LoVo (cell line): ENCODE data around the gene WFDC11.
"Not testable (repeated sequence)": the region's sequence is repeated elsewhere in the genome, so short reads cannot be mapped to it uniquely, and the experiment has no call there.

ENCODE experiments used
- DNase-seq: peaks from one replicate; pipeline ENCODE4 v3.0.0-alpha.2; 2016; ENCODE audit warnings: low spot score

The WFDC11 gene

DNA sequence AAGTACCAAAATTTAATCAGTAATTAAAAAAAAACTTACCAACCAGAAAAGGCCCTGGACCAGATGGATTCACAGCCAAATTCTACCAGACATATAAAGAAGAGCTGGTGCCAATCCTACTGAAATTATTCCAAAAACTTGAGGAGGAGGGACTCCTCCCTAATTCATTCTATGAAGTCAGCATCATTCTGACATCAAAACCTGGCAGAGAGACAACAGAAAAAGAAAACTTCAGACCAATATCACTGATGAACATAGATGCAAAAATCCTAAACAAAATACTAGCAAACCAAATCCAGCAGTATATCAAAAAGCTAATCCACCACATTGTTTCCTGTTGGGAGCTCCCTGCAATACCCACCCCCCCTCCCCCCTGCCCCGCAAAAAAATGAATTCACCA lies at the start of gene WFDC11:
WFDC11 (minus strand) TSS at position 101 of the 400 bp plus-strand sequence. CDS start 19,639 bp downstream, outside the sequence.
- no peak for DNase-seq

DNA sequence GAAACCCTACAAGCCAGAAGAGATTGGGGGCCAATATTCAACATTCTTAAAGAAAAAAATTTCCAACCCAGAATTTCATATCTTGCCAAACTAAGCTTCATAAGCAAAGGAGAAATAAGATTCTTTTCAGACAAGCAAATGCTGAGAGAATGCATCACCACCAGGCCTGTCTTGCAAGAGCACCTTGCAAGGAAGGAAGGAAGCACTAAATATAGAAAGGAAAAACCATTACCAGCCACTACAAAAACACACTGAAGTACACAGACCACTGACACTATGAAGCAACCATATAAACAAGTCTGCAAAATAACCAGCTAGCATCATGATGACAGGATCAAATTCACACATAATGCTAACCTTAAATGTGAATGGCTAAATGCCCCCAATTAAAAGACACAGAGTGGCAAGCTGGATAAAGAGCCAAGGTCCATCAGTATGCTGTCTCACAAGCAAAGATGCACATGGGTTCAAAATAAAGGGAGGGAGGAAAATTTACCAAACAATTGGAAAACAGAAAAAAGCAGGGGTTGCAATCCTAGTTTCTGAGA lies 46.2 kb upstream of the WFDC11 start:
- DNase-seq: not testable (repeated sequence)

DNA sequence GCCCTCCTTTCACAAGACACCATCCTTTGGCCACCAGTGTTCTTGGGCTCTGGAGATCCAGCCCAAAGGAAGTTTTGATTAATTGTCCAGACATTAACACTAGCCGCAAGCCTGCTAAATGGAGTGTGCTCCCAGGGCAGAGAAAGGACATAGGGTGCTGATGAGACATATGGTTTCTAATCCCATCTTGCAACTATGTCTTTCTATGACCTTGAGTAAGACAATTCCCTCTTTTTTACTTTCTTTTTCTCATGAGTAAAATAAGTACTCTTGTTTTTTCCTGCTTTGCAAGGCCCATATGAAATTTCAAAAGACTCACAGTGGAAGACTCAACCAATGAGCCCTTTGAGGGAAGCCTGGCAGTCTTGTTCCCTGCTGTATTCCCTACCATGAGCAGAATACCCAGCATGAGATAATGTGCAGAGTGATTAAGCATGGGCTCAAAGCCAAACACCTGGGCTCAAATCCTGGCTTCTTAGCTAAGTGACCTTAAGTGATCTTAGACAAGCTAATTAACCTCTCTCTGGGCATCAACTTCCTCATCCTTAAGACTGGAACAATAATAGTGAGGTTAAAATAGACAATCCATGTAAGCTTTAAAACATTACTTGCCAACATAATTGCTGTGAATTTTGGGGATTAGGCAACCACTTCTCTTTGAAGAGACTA lies 35.1 kb upstream of the WFDC11 start, which contains the start of gene WFDC10B:
WFDC10B (minus strand) TSS at position 51 of the 669 bp plus-strand sequence. CDS start 19,027 bp downstream, outside the sequence.
- peak; percentile 6 for DNase-seq

DNA sequence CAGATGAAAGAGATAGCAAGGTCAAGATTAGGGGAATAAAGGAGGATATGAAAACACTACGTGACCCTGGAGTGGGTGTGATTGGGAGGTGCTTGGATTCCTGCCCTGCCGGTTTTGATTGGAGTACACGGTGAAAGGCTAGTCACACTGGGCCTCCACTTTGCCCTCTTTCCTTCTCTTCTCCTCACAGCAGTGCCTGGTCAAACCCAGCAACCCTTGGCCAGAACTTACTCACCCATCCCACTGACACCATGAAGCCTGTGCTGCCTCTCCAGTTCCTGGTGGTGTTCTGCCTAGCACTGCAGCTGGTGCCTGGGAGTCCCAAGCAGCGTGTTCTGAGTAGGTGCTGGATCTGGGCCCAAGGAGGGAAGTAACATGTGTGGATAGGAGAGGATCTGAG lies 31.8 kb upstream of the WFDC11 start, which contains the start of gene WFDC13:
WFDC13 (plus strand) TSS at position 166 of the 400 bp plus-strand sequence; CDS start at position 252, 86 bp downstream.
- DNase-seq: no peak

DNA sequence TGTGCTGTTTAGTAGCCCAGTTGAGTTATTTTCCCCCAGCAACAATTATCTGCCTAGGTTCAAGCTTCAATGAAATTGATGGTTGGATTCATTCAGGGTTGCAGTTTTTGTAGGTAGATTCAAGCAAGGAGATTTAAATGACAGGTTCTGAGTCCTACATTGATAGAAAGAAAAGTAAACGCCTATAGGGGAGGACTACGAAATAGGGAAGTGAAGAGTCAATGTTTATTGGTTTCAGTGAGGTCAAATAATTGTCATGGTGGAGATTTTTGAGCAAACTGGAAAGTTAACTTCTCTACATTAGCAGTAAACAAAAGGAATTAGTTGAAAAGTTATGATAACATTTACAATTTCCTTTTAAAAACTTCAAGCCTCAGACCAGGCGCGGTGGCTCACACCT lies 31.1 kb upstream of the WFDC11 start:
- DNase-seq: no peak

DNA sequence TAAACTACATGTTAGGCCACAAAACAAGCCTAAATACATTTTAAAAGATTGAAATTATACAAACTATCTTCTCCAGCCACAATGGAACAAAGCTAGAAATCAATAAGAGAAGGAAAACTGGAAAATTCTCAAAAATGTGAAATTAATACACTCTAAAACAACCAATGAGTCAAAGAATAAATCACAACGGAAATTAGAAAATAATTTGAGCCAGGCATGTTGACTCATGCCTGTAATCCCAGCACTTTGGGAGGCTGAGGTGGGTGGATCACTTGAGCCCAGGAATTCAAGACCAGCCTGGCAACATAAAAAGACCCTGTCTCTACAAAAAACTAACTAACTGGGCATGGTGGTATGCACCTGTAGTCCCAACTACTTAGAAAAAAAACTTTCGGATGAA lies 25.5 kb upstream of the WFDC11 start:
- DNase-seq: no peak

DNA sequence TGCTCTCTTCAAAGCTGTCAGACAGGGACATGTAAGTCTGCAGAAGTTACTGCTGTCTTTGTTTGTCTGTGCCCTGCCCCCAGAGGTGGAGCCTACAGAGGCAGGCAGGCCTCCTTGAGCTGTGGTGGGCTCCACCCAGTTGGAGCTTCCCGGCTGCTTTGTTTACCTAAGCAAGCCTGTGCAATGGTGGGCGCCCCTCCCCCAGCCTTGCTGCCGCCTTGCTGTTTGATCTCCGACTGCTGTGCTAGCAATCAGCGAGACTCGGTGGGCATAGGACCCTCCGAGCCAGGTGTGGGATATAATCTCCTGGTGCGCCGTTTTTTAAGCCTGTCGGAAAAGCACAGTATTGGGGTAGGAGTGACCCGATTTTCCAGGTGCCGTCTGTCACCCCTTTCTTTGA lies 23.3 kb upstream of the WFDC11 start:
- DNase-seq: not testable (repeated sequence)

DNA sequence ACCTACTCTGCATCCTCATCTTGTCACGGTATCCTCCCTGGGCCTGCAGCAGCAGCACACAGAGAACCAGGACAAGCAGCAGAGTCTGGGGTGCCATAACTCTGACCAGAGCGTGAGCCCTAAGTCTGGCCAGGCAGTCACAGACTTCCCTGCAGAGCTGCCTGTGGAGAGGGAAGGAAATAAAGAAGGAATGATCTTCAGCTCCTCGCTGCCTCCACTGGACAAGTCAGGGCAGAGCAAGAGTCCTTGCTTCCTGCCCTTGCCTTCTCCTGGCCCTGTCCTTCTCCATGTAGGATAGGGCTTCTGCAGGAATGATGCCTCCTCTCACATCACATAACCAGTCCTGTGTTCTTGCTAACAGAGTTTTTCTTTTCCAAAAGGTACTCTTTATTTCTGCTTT lies 15.9 kb upstream of the WFDC11 start:
- DNase-seq: no peak

DNA sequence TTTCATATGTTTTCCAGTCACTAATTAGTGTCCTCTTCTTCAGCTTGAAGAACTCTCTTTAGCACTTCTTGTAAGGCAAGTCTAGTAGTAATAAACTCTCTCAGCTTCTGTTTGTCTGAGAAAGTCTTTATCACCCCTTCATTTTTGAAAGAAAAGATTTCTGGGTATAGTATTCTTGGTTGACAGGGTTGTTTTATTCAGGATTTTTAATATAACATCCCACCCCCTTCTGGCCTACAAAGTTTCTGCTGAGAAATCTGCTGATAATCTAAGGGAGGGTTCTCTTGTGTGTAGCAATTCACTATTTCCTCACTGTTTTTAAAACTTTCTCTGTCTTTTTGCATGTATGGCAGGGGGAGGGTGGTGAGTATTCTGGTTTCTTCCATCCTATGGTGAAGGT lies 9.6 kb upstream of the WFDC11 start:
- DNase-seq: no peak

DNA sequence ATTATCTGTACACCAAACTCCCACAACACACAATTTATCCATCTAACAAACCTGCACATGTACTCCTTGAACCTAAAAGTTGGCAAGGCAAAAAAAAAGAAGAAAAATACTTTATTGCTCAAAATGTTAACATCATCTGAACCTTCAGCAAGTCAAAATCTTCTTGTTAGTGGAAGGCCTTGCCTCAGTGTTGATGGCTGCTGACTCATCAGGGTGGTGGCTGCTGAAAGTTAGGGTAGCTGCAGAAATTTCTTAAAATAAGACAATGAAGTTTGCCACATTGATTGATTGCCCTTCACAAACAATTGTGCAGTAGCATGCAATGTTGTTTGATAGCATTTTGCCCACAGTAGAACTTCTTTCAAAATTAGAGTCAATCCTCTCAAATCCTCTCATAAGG lies 2.7 kb upstream of the WFDC11 start:
- no peak for DNase-seq

DNA sequence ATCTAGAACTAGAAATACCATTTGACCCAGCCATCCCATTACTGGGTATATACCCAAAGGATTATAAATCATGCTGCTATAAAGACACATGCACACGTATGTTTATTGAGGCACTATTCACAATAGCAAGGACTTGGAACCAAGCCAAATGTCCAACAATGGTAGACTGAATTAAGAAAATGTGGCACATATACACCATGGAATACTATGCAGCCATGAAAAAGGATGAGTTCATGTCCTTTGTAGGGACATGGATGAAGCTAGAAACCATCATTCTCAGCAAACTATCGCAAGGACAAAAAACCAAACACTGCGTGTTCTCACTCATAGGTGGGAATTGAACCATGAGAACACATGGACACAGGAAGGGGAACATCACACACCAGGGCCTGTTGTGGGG lies 13.0 kb downstream of the WFDC11 start:
- DNase-seq: not testable (repeated sequence)

DNA sequence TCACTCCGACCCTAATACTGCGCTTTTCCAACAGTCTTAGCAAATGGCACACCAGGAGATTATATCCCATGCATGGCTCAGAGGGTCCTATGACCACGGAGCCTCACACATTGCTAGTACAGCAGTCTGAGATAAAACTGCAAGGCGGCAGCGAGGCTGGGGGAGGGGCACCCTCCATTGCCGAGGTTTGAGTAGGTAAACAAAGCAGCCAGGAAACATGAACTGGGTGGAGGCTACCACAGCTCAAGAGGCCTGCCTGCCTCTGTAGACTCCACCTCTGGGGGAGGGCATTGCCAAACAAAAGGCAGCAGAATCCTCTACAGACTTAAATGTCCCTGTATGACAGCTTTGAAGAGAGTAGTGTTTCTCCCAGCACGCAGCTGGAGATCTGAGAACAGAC lies 18.3 kb downstream of the WFDC11 start:
- not testable (repeated sequence) for DNase-seq

DNA sequence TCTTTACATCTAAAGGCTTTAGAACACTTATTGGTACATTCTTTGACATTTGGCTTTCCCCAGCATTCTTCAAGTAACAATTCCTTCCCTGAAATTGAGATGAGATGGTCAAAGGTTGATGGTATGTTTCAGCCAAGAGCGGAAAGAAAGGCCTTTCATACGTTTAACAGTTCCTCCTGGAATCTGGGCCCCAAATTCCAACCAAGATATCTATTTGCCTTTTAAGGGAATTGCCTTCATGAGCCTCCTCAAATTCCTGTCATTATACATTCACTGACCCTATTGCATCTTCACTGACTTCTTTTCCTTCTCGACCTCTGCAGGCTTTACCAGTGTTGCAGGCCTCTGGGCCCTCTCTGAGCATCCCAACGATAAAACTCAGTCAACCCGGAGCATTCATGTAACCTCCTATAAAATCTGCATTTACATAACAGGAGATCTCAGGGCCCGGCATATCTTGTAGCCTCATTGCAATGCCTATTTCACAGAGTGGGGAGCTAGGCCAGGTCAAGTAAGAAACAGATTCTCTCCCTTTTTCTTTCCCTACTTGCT lies 20.7 kb downstream of the WFDC11 start:
- DNase-seq: no peak

DNA sequence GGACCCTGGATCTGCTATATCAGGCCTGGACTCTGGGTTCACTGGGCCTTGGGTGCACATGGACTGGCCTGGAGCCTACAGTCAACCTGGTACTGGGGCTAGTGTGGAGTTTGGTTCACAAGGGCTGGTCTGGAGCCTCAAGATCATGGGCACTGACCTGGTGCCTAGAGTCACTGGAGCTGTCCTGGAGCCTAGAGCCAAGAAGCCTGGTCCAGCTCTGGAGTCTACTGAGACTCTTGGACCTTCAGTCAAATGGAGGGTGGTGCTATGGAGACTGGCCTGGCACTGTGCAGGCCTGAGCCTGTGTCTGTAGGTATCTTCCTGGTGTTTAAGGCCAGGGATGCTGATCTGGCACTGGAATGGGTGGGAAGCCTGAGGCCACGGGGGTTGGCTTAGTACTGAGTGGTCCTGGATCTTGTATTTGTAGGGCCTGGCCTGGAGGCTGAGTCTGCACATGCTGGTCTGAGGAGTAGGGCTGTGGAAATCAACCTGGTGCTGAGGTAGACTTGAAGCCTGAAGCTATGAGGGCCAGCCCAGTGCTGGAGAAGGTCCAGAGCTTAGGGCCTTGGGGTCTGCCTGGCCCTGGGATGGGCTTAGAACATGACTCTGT lies 22.5 kb downstream of the WFDC11 start:
- DNase-seq: no peak

DNA sequence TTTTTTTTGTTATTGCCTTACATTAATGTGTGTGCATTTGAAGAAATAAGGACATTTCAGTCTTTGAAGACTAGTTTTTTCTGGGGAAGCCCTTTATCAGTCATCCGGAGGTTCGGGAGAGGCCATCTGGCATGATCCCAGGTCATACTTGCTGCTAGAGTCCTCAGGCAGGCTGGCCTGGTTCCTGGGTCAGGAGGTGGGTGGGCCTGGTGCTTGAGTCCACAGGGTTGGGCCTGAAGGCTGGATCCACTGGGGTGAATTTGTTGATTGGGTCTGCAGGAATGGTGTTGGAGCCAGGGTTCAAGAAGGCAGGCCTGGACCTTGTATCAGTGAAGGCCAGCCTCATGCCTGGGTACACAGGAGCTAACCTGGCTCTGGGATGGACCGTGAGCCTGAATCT lies 23.2 kb downstream of the WFDC11 start:
- DNase-seq: no peak

DNA sequence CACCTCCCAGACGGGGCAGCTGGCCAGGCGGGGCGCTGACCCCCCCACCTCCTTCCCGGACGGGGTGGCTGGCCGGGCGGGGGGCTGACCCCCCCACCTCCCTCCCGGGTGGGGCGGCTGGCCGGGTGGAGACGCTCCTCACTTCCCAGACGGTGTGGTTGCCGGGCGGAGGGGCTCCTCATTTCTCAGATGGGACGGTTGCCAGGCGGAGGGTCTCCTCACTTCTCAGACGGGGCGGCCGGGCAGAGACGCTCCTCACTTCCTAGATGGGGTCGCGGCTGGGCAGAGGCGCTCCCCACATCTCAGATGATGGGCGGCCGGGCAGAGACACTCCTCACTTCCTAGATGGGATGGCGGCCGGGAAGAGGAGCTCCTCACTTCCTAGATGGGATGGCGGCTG lies 24.2 kb downstream of the WFDC11 start:
- DNase-seq: not testable (repeated sequence)

DNA sequence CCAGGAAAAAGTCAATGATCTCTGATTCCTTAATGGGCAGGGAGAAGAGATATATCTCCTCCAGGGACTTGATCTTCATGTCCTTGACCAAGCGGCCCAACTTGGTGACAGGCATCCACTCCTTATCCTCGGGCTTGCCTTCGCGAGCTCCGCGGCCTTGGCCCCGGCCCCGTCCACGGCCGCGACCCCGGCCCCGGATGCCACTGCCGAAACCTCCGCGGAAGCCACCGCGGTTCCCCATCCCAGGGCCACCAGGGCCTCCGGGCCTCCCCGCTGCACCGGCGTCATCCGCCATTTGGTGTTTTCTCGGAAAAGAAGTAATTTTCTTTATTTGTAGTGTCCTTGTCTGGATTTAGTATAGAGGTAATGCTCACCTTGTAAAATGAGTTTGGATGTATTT lies 29.0 kb downstream of the WFDC11 start:
- DNase-seq: not testable (repeated sequence)

DNA sequence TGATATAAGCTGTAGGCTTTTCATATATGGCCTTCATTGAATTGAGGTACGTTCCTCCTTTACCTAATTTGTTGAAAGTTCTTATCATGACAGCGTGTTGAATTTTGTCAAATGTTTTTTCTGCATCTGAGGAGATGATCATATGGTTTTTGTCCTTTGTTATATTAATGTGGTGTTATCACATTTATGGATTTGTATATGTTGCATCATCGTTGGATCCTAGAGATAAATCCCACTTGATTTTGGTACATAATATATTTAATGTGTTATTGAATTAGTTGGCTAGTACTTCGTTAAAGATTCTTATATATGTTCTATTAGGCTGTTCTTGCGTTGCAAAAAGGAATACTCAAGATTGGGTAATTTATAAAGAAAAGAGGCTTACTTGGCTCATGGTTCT lies 30.4 kb downstream of the WFDC11 start:
- DNase-seq: no peak

DNA sequence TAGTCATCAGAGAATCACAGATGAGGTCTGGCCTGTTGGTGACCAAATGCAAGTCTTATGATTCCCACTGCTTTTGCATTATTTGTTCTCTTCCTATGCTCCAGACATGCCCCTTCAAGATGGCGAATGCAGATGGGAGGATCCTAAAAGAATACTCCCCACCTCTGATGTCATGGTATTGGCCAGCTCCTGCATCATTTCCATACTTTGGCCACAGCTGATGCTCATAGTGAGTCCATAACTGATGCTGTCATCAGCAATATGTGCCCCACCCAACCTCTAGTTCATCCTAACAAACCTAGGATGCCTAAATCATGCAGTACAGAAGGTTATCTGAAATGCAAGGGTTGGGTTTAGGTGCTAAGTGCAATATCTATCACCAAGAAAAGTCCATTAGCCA lies 33.5 kb downstream of the WFDC11 start:
- no peak for DNase-seq

DNA sequence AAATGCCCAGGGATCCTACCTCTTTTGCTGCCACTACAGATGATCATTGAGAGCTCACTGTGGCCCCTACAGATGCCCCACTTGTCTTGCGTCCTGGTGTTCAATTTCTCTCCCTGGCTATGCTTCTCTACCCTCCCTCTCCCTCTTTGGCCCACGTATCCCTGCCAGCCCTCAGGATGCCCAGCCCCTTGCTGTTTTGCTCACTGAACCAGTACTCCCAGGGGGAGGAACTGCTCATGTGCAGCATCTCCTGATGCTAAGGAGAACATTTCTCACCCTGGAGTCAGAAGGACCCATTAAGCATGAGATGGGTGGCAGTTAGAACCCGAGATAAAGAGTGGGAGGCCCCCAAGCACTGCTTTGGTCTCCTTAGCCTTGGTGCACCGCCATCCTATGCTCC lies 38.9 kb downstream of the WFDC11 start, which contains the start of gene WFDC9:
WFDC9 (minus strand) TSS at position 101 of the 400 bp plus-strand sequence. CDS start 21,103 bp downstream, outside the sequence.
- DNase-seq: no peak

DNA sequence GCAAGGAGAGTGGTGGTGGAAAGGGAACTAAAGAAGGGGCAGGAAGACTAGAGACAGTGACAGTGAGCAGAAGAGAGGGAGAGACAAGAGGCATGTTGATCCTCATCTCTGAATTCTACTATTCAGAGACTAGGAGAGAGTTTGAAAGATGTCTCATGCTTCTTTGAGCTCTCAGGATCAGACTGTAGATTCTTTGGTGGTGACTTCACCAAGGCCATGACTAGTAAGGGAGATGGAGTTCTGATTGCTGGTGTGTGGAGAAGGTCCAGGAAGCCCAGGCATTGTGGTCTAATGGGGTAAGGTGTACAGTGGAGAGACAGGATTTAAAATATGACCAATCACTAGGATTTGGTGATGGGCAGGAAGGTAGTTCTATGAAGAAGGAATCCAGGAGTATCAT lies 39.7 kb downstream of the WFDC11 start:
- DNase-seq: no peak

DNA sequence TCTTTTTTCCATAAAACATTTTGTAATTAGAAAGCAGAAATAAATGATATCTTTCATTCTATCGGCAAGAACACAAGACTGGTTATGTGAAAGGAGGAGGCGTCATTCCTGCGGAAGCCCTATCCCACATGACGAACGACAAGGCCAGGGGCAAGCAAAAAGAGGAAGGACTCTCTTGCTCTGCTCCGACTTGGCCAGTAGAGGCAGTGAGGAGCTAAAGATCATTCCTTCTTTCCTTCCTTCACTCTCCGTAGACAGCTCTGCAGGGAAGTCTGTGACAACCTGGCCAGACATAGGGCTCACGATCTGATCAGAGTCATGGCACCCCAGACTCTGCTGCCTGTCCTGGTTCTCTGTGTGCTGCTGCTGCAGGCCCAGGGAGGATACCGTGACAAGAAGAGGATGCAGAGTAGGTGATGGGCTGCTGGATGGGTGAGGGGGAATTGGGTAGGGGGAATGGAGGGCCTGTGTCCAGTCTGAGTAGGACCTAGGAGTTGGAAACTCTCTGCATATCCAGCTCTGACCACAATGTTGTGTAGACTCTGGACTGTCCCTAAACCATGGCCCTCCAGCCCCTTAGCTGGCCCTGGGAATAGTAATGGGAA lies 40.4 kb downstream of the WFDC11 start, which contains the start of gene WFDC10A:
WFDC10A (plus strand) TSS at position 244 of the 605 bp plus-strand sequence; CDS start at position 319, 75 bp downstream.
- DNase-seq: peak; percentile 54
